B cell (primary cell): ENCODE measurements around the gene PIK3C3. TPM values are rescaled to one million over a fixed set of nuclear protein-coding genes. Genes with fewer than 3 reads are reported as not detected.

Experiments
- ATAC-seq: fragments of 200-7000 bp; cut with Tn5 transposase; one replicate; pipeline ENCODE4 v1.10.0; 2021; ENCODE audit warnings: low read depth, mild to moderate bottlenecking, moderate number of reproducible peaks, moderate library complexity
- CTCF ChIA-PET: fragments of 350-600 bp; sonication (Branson Sonifier 250); formaldehyde crosslinking; loops from one replicate; lab custom pipeline; 2021; ENCODE audit warnings: antibody characterized with exemption, inconsistent platforms; lab: Charles Lee
- POLR2A ChIA-PET: fragments of 350-600 bp; sonication (Branson Sonifier 250); formaldehyde crosslinking; loops from one replicate; lab custom pipeline; 2021; ENCODE audit warnings: antibody characterized with exemption; lab: Charles Lee
- DNase-seq: peaks from one replicate; pipeline ENCODE4 v3.0.0; 2013
- H2AFZ ChIP-seq: 2 replicates; pipeline ENCODE4 v1.6.1; 2012; ENCODE audit warnings: mild to moderate bottlenecking, low read depth, low read length; ENCODE audit not compliant: insufficient read depth, poor library complexity, severe bottlenecking
- H3K27ac ChIP-seq, 2 donors: 1 replicate in 1 of 2; 2 replicates in 1 of 2; pipeline ENCODE4 v1.5.1; 2012 to 2013; ENCODE audit warnings: low read length in 2 of 2, mild to moderate bottlenecking in 2 of 2, moderate library complexity in 1 of 2
- H3K27me3 ChIP-seq, 4 experiments: fragments of 200-600 bp in 1 of 4; sonication (generic) in 1 of 4; replicated peaks in 1 of 4; 1 replicate in 2 of 4; 2 replicates in 2 of 4; pipeline versions ENCODE4 v1.6.1 to v1.7.0; 2013 to 2016; ENCODE audit warnings: low read length in 3 of 4, mild to moderate bottlenecking in 2 of 4, mixed read lengths in 1 of 4, moderate library complexity in 1 of 4; ENCODE audit not compliant: insufficient read depth in 4 of 4, control insufficient read depth in 3 of 4; ENCODE audit errors: control extremely low read depth in 1 of 4
- H3K36me3 ChIP-seq, 2 experiments: replicated peaks in 1 of 2; 1 replicate in 1 of 2; 2 replicates in 1 of 2; pipeline versions ENCODE4 v1.6.1 to v1.7.1; 2013; ENCODE audit warnings: low read length in 1 of 2; ENCODE audit not compliant: insufficient read depth in 2 of 2, control insufficient read depth in 1 of 2; ENCODE audit errors: control extremely low read depth in 1 of 2, extremely low read depth in 1 of 2
- H3K4me1 ChIP-seq, 2 donors: fragments of 200-600 bp in 1 of 2; sonication (generic) in 1 of 2; 1 replicate in 1 of 2; 2 replicates in 1 of 2; pipeline versions ENCODE4 v1.5.1 to v1.6.1; 2013 to 2017; ENCODE audit warnings: low read length in 2 of 2; ENCODE audit not compliant: control insufficient read depth in 2 of 2, insufficient read depth in 2 of 2
- H3K4me2 ChIP-seq: replicated peaks from 2 replicates; pipeline ENCODE3; 2012; ENCODE audit warnings: mild to moderate bottlenecking, low read depth, low read length; ENCODE audit not compliant: poor library complexity, severe bottlenecking
- H3K4me3 ChIP-seq, 5 experiments: fragments of 200-600 bp in 1 of 5; sonication (generic) in 1 of 5; 1 replicate in 3 of 5; 2 replicates in 2 of 5; pipeline versions ENCODE4 v1.5.1 to v1.7.0; 2011 to 2016; ENCODE audit warnings: low read length in 4 of 5, mild to moderate bottlenecking in 4 of 5, low read depth in 2 of 5, control low read depth in 1 of 5, moderate library complexity in 1 of 5; ENCODE audit not compliant: insufficient read depth in 1 of 5; ENCODE audit errors: control extremely low read depth in 1 of 5, extremely low read depth in 1 of 5
- H3K79me2 ChIP-seq: fragments of 200-600 bp; sonication (generic); one replicate; pipeline ENCODE4 v1.6.0; 2016; ENCODE audit warnings: low read length; ENCODE audit not compliant: control insufficient read depth, insufficient read depth
- H3K9ac ChIP-seq: fragments of 200-600 bp; sonication (generic); 2 replicates; pipeline ENCODE4 v1.6.1; 2017; ENCODE audit warnings: mild to moderate bottlenecking, low read length, moderate library complexity
- H3K9me3 ChIP-seq, 3 donors: one replicate each; pipeline versions ENCODE4 v1.6.1 to v1.7.1; 2013; ENCODE audit warnings: low read length in 2 of 3; ENCODE audit not compliant: control insufficient read depth in 2 of 3, insufficient read depth in 1 of 3; ENCODE audit errors: control extremely low read depth in 1 of 3
- H4K20me1 ChIP-seq: 2 replicates; pipeline ENCODE4 v1.6.0; 2012; ENCODE audit warnings: mild to moderate bottlenecking, low read length; ENCODE audit not compliant: insufficient read depth, control insufficient read depth, poor library complexity, severe bottlenecking
- H3K27ac Mint-ChIP-seq: one replicate; pipeline ENCODE4 v1.8.0; 2021; ENCODE audit warnings: mixed read lengths
- H3K27me3 Mint-ChIP-seq: one replicate; pipeline ENCODE4 v1.8.0; 2021; ENCODE audit warnings: mixed read lengths
- H3K4me1 Mint-ChIP-seq: one replicate; pipeline ENCODE4 v1.8.0; 2021; ENCODE audit warnings: mixed read lengths
- H3K4me3 Mint-ChIP-seq: one replicate; pipeline ENCODE4 v1.8.0; 2021; ENCODE audit warnings: mixed read lengths
- H3K9me3 Mint-ChIP-seq: one replicate; pipeline ENCODE4 v1.8.0; 2022; ENCODE audit warnings: mixed read lengths; ENCODE audit not compliant: insufficient read depth
- CTCF ChIP-seq: fragments of 200-600 bp; IDR thresholded peaks from one replicate; pipeline ENCODE4 v1.8.0; 2022; ENCODE audit warnings: antibody characterized with exemption, mild to moderate bottlenecking
- EZH2 ChIP-seq: IDR thresholded peaks from 2 replicates; pipeline ENCODE4 v1.6.1; 2012; ENCODE audit warnings: borderline replicate concordance, low read depth, mild to moderate bottlenecking, moderate library complexity, low read length; ENCODE audit not compliant: insufficient read depth, poor library complexity, severe bottlenecking
- WGBS: methylation state at CpG from one replicate; pipeline ENCODE4 v1.1.5; 2013; ENCODE audit warnings: missing lambda C conversion rate; ENCODE audit not compliant: insufficient coverage; 5-methylcytosine and 5-hydroxymethylcytosine counted together
- intact Hi-C: fragments of 100-400 bp; cut with micrococcal nuclease; formaldehyde crosslinking; loops from one replicate; pipeline ENCODE4 v1.10.0; 2022
- polyA plus RNA-seq: library from polyadenylated mRNA; depleted of rRNA; stranded (reverse); fragments of >200 nt; gene quantifications from 2 replicates; pipeline ENCODE4 v1.2.3, GENCODE V29; 2012
- total RNA-seq, 2 donors: library from RNA; stranded (reverse); fragments of 120-200 nt in 1 of 2; gene quantifications; 1 replicate in 1 of 2; 2 replicates in 1 of 2; pipeline versions ENCODE4 v1.2.3 to v1.2.4, GENCODE V29; 2013 to 2022

Gene PIK3C3
- total and polyA plus RNA-seq, 2 donors (not counting 1 experiment from before 2014, with no cell fraction given) = 13.3 to 87.9 TPM

- CTCF ChIA-PET = no interaction called here
These were observed 46.8 kb downstream of the PIK3C3 start for GRCh38 chr18:42001801-42002200.

GRCh38 chr18:42004653-42005052 lies 49.6 kb downstream of the PIK3C3 start:
- ChIA-PET CTCF (no interaction called here), POLR2A (no interaction called here)
- no CpG with 5 or more reads among the region's 2 CpGs for WGBS
- H3K27ac ChIP-seq = no peak overlapping the region
- DNase-seq (no peak), ATAC-seq (no peak)
- no peaks in the 10 kb centered on the region for H3K79me2 ChIP-seq
- H3K27me3 ChIP-seq = no peaks in the 10 kb centered on the region
- H3K4me1 ChIP-seq = no peaks in the 10 kb centered on the region
- intact Hi-C loops = no loop called here
- no peak overlapping the region for H3K9ac ChIP-seq
- Mint-ChIP-seq H3K27ac (no peak overlapping the region), H3K4me3 (no peak overlapping the region), H3K4me1 (peaks cover 3% of the 10 kb centered on the region), H3K9me3 (no peaks in the 10 kb centered on the region), H3K27me3 (no peaks in the 10 kb centered on the region)
- no peaks in the 10 kb centered on the region for H4K20me1 ChIP-seq
- H3K4me3 ChIP-seq = no peak overlapping the region
- H3K9me3 ChIP-seq = no peaks in the 10 kb centered on the region
- H2AFZ ChIP-seq = no peak overlapping the region
- H3K4me2 ChIP-seq = no peak overlapping the region
- TF ChIP-seq EZH2 = no peak
- TF ChIP-seq CTCF = no peak
- peaks cover 1 to 56% of the 10 kb centered on the region in 2 experiments for H3K36me3 ChIP-seq

More at GRCh38 chr18:42001801-42002200, 46.8 kb downstream of the PIK3C3 start:
- Histone ChIP-seq H3K9me3 (no peaks in the 10 kb centered on the region), H3K4me3 (no peak overlapping the region), H2AFZ (no peak overlapping the region), H3K36me3 (peaks cover 5 to 79% of the 10 kb centered on the region in 2 experiments), H4K20me1 (no peaks in the 10 kb centered on the region), H3K27ac (no peak overlapping the region), H3K9ac (no peak overlapping the region), H3K4me2 (no peak overlapping the region), H3K79me2 (no peaks in the 10 kb centered on the region), H3K4me1 (no peaks in the 10 kb centered on the region), H3K27me3 (no peaks in the 10 kb centered on the region)
- POLR2A ChIA-PET = no interaction called here
- DNase-seq (no peak), ATAC-seq (no peak)
- no peaks in the 10 kb centered on the region for H3K27me3 Mint-ChIP-seq
- intact Hi-C loops = no loop called here
- H3K4me3 Mint-ChIP-seq = no peak overlapping the region
- no peaks in the 10 kb centered on the region for H3K9me3 Mint-ChIP-seq
- no CpG with 5 or more reads among the region's 3 CpGs for WGBS
- no peak for TF ChIP-seq EZH2
- TF ChIP-seq CTCF = no peak
- H3K27ac Mint-ChIP-seq = no peak overlapping the region
- peaks cover 3% of the 10 kb centered on the region for H3K4me1 Mint-ChIP-seq
